Fibroblast of skin of abdomen (primary cell): Measurements from ENCODE around the gene PSG11.
"Not testable (repeated sequence)": the region's sequence is repeated elsewhere in the genome, so short reads cannot be mapped to it uniquely, and the experiment has no call there.

ENCODE experiments used
- DNase-seq: peaks from one replicate; pipeline ENCODE4 v3.0.0-alpha.2; 2013

Gene PSG11

GRCh38 chr19:42988206-42988605 is 38.1 kb downstream of the PSG11 start:
- not testable (repeated sequence) for DNase-seq

DNA sequence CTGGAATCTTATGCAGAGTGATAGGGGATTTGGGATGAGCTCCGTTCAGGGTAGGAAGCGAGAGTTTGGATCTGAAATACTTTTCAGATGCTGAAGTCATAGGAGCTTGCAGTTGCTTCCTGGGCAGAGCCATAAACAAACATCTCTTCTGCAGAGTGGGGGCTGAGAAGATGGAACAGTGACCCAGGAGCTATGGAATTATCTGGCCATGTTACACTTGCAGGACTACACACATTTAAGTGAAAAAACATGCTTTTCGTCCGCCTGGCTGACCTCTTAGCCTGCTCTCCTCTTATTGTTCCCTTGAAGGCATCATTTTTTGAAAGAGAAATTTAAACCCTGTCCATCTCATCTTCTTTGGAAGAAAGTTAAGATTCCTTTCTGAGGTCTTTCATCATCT is 40.7 kb downstream of the PSG11 start:
- DNase-seq: no peak

DNA sequence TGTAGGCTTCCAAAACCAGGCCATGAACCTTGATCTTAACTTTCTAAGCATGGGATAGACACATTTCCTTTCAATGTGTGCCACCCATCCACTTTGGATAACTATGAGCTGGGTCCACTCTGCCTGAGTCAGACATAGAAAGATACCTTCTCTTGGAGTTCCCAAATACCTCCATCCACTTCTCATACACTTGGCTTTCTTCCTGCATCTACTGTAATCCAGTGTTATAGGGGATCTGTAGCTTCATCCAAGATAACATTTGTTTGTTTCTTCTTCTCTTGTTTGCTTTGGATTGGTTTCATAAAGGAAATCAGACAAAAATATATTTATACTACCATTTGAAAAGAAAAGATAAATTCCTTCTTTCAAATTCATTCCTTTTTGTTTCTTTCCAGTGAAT is 44.2 kb downstream of the PSG11 start:
- not testable (repeated sequence) for DNase-seq

- not testable (repeated sequence) for DNase-seq
These were observed 54.8 kb downstream of the PSG11 start for GRCh38 chr19:42971451-42971850.

- DNase-seq: peak; percentile 63
These were observed 61.1 kb downstream of the PSG11 start for GRCh38 chr19:42965176-42965575.

DNA sequence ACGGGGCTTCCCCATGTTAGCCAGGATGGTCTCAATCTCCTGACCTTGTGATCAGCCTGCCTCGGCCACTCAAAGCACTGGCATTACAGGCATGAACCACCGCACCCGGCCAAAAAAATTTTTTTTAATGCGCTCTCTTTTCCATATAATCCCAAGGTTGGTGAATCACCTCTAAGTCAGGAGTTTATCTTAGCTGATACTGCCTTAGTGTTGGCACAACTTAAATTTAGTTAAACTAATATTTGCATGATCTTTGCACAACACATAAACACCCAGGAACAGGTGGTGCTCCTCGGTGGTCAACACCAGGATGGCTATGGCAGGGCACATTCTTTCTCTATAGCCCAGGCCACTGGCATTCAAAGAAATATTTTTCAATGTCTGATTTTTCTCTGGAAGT is 65.2 kb downstream of the PSG11 start:
- DNase-seq: no peak
